NT2/D1 (cell line): ENCODE measurements around the gene ACAP1.

ENCODE experiments used
- SUZ12 ChIP-seq: IDR thresholded peaks from 2 replicates; pipeline ENCODE4 v1.6.1; 2011; ENCODE audit not compliant: insufficient read length, insufficient read depth; ENCODE audit errors: extremely low read depth
- YY1 ChIP-seq: IDR thresholded peaks from 2 replicates; pipeline ENCODE4 v1.6.1; 2011; ENCODE audit not compliant: insufficient read length, insufficient read depth
- ZNF274 ChIP-seq: IDR thresholded peaks from 2 replicates; pipeline ENCODE4 v1.6.1; 2011; ENCODE audit warnings: mild to moderate bottlenecking, low read depth, low read length

GRCh38 chr17:7318121-7318860 is 18.0 kb upstream of the ACAP1 start:
- TF ChIP-seq YY1 (no peak), SUZ12 (no peak), ZNF274 (no peak)
